HepG2 (cell line): ENCODE data around the gene RBCK1. TPM values are rescaled to one million over a fixed set of nuclear protein-coding genes. Genes with fewer than 3 reads are reported as not detected.

Source experiments
- ATRX ChIP-seq: sonication (generic); formaldehyde crosslinking; IDR thresholded peaks from 2 replicates; pipeline ENCODE4 v1.4.0; 2020; ENCODE audit warnings: missing genetic modification reagents, borderline replicate concordance
- CBX2 ChIP-seq, 2 experiments: fragments of 200-600 bp in 1 of 2; sonication (generic); formaldehyde crosslinking in 1 of 2; IDR thresholded peaks; 2 replicates each; pipeline versions ENCODE4 v1.7.0 to v1.8.1; 2018 to 2022; ENCODE audit warnings: low read depth in 2 of 2, low read length in 1 of 2, mild to moderate bottlenecking in 1 of 2, missing genetic modification reagents in 1 of 2
- KLF9 ChIP-seq: IDR thresholded peaks from 2 replicates; pipeline ENCODE4 v1.6.1; 2016; ENCODE audit warnings: low read depth
- MTA3 ChIP-seq: sonication (generic); formaldehyde crosslinking; IDR thresholded peaks from 2 replicates; pipeline ENCODE4 v1.4.0; 2020; ENCODE audit warnings: missing genetic modification reagents
- MTF1 ChIP-seq: sonication (generic); formaldehyde crosslinking; IDR thresholded peaks from 2 replicates; pipeline ENCODE4 v1.5.0; 2020; ENCODE audit warnings: missing genetic modification reagents
- NFKBIZ ChIP-seq: IDR thresholded peaks from 2 replicates; pipeline ENCODE4 v1.6.1; 2018; ENCODE audit warnings: missing genetic modification reagents, missing compliant biosample characterization
- PPARG ChIP-seq: conservative IDR thresholded peaks from 2 replicates; pipeline ENCODE4 v1.6.1; 2016; ENCODE audit warnings: missing biosample characterization, missing genetic modification reagents
- PTBP1 ChIP-seq: fragments of 200-400 bp; formaldehyde crosslinking; IDR thresholded peaks from 2 replicates; pipeline ENCODE4 v1.6.1; 2018; ENCODE audit warnings: low read length, low read depth; ENCODE audit not compliant: poor library complexity, severe bottlenecking
- SMAD1 ChIP-seq: sonication (generic); formaldehyde crosslinking; IDR thresholded peaks from 2 replicates; pipeline ENCODE4 v1.4.0; 2020; ENCODE audit warnings: missing genetic modification reagents, low read depth, mild to moderate bottlenecking, borderline replicate concordance
- SMARCE1 ChIP-seq: fragments of 450-650 bp; IDR thresholded peaks from 2 replicates; pipeline ENCODE4 v1.6.1; 2017; ENCODE audit warnings: borderline replicate concordance
- SP5 ChIP-seq: IDR thresholded peaks from 2 replicates; pipeline ENCODE4 v1.6.1; 2016; ENCODE audit warnings: low read depth, borderline replicate concordance
- STAT5B ChIP-seq: sonication (generic); formaldehyde crosslinking; IDR thresholded peaks from 2 replicates; pipeline ENCODE4 v1.4.0; 2020; ENCODE audit warnings: missing genetic modification reagents
- ZFP36 ChIP-seq: fragments of 150-350 bp; IDR thresholded peaks from 2 replicates; pipeline ENCODE4 v1.6.1; 2018; ENCODE audit warnings: borderline replicate concordance, low read length, low read depth; ENCODE audit not compliant: partially characterized antibody
- ZFP36L1 ChIP-seq: sonication (generic); formaldehyde crosslinking; IDR thresholded peaks from 2 replicates; pipeline ENCODE4 v1.8.0; 2022; ENCODE audit warnings: mild to moderate bottlenecking, missing genetic modification reagents, moderate library complexity
- ZFP62 ChIP-seq: sonication (generic); formaldehyde crosslinking; IDR thresholded peaks from 2 replicates; pipeline ENCODE4 v1.4.0; 2020; ENCODE audit warnings: missing genetic modification reagents
- ZNF207 ChIP-seq: fragments of 450-650 bp; IDR thresholded peaks from 2 replicates; pipeline ENCODE4 v1.6.1; 2016; ENCODE audit warnings: antibody characterized with exemption, borderline replicate concordance
- ZNF768 ChIP-seq: sonication (generic); formaldehyde crosslinking; IDR thresholded peaks from 2 replicates; pipeline ENCODE4 v1.4.0; 2020; ENCODE audit warnings: missing genetic modification reagents
- ZNF879 ChIP-seq: sonication (generic); formaldehyde crosslinking; IDR thresholded peaks from 2 replicates; pipeline ENCODE4 v1.8.1; 2023; ENCODE audit warnings: missing genetic modification reagents
- polyA plus RNA-seq, 8 experiments: library from polyadenylated mRNA; depleted of rRNA in 3 of 8; stranded (reverse) in 7 of 8; unstranded in 1 of 8; fragments of >200 nt; fragmentation: Illumina TruSeq in 4 of 8; extraction: Trizol in 4 of 8; gene quantifications; 2 replicates each; pipeline versions ENCODE4 v1.2.1 to v1.2.3, GENCODE V29; 2011 to 2016; ENCODE audit warnings: low read depth in 4 of 8, missing spikeins in 1 of 8, mixed read lengths in 1 of 8; ENCODE audit not compliant: insufficient read depth in 1 of 8
- total RNA-seq, 5 experiments: library from RNA; depleted of rRNA; stranded (reverse); fragments of >200 nt; fragmentation: Illumina TruSeq; extraction: Trizol; gene quantifications; 2 replicates each; pipeline ENCODE4 v1.2.3, GENCODE V29; 2016; ENCODE audit warnings: low read depth in 1 of 5
- TF ChIP-seq, protein P1 (sequence below): sonication (generic); formaldehyde crosslinking; IDR thresholded peaks from 2 replicates; pipeline ENCODE4 v1.8.1; 2023; ENCODE audit warnings: mild to moderate bottlenecking, inconsistent platforms, moderate library complexity, missing genetic modification reagents, borderline replicate concordance
- TF ChIP-seq, protein P2 (sequence below): sonication (generic); formaldehyde crosslinking; IDR thresholded peaks from 2 replicates; pipeline ENCODE4 v1.8.1; 2023; ENCODE audit warnings: mild to moderate bottlenecking, missing genetic modification reagents, borderline replicate concordance
- TF ChIP-seq, protein P3 (sequence below): sonication (generic); formaldehyde crosslinking; IDR thresholded peaks from 2 replicates; pipeline ENCODE4 v1.5.1; 2020; ENCODE audit warnings: missing genetic modification reagents, mild to moderate bottlenecking, borderline replicate concordance
- TF ChIP-seq, protein P4 (sequence below): sonication (generic); formaldehyde crosslinking; IDR thresholded peaks from 2 replicates; pipeline ENCODE4 v1.9.0; 2022; ENCODE audit warnings: low read depth, missing genetic modification reagents
- TF ChIP-seq, protein P5 (sequence below): sonication (generic); formaldehyde crosslinking; IDR thresholded peaks from 2 replicates; pipeline ENCODE4 v1.5.0; 2020; ENCODE audit warnings: mild to moderate bottlenecking, missing genetic modification reagents

RBCK1 gene
- total and polyA plus RNA-seq, 2 of the 13 experiments (the other 11 are each of a cell fraction or from before 2014, with no cell fraction given) = 149 to 215 TPM

DNA sequence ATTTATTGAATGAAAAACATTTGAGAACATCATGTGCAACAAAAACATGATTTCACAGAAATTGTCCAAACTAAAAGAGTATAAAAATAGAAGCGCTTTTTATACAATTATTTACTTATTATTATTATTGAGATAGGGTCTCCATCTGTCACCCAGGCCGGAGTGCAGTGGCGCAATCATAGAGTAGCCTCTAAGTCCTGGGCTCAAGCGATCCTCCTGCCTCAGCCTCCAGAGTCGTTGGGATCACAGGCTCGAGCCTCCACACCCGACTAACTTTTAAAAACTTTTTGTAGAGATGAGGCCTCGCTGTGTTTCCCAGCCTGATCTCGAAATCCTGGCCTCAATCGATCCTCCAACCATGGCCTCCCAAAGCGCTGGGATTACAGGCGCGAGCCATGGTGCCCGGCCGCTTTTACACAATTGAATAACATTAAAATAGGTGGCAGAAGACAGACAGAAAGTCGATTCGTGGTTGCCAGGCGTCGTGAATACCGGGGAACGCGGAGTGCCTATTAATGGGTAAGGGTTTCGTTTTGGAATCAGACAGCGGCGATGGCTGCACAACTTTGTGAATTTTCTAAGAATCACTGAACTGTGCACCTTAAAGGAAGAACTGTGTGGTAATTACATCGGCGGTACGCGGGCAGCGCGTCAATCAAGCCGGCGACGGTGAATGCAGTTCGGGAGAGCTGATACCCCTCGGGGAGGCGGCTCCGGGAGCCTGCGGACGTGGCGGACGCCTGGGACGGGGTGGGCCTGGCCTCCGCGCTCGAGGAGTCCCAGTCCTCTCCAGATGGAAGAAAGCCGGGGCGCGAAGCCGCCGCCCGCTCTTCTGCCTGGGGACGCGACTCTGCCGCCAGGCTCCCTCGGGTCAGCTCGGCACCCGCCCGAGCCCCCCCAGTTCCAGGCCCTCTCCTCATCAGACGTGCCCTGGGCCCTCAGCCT, 53.4 kb downstream of the RBCK1 start (continued):
- TF ChIP-seq PTBP1 (peak; percentile 24), PPARG (no peak), MTA3 (CRISPR knock-in tag) (no peak), ZNF768 (CRISPR knock-in tag) (no peak; the same call in 1 of the 2 replicates), ZFP62 (no peak), NFKBIZ (CRISPR knock-in tag) (no peak), ATRX (no peak), CBX2 (IDR thresholded peaks at IDR 0.05; ENCODE audit: low read depth, low read length) (no peak), CBX2 (CRISPR knock-in tag; IDR thresholded peaks at IDR 0.05; ENCODE audit: low read depth) (no peak), ZFP36L1 (CRISPR knock-in tag) (no peak), SMARCE1 (no peak), MTF1 (no peak), KLF9 (CRISPR knock-in tag) (no peak), SP5 (no peak), ZNF207 (no peak), STAT5B (CRISPR knock-in tag) (no peak), ZNF879 (CRISPR knock-in tag) (no peak; the same call in 1 of the 2 replicates), SMAD1 (CRISPR knock-in tag) (no peak), ZFP36 (no peak)
- TF ChIP-seq, protein P1, sequence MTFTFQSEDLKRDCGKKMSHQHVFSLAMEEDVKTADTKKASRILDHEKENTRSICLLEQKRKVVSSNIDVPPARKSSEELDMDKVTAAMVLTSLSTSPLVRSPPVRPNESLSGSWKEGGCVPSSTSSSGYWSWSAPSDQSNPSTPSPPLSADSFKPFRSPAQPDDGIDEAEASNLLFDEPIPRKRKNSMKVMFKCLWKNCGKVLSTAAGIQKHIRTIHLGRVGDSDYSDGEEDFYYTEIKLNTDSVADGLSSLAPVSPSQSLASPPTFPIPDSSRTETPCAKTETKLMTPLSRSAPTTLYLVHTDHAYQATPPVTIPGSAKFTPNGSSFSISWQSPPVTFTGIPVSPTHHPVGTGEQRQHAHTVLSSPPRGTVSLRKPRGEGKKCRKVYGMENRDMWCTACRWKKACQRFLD (CRISPR knock-in tag) = peak; percentile 52; the same call in 1 of the 2 replicates
- TF ChIP-seq, protein P2, sequence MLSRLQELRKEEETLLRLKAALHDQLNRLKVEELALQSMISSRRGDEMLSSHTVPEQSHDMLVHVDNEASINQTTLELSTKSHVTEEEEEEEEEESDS (CRISPR knock-in tag) = no peak
- TF ChIP-seq, protein P3, sequence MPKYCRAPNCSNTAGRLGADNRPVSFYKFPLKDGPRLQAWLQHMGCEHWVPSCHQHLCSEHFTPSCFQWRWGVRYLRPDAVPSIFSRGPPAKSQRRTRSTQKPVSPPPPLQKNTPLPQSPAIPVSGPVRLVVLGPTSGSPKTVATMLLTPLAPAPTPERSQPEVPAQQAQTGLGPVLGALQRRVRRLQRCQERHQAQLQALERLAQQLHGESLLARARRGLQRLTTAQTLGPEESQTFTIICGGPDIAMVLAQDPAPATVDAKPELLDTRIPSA (CRISPR knock-in tag) = 0 out of 2 replicates have a peak, but pooled peaks have one; percentile 30
- TF ChIP-seq, protein P4, sequence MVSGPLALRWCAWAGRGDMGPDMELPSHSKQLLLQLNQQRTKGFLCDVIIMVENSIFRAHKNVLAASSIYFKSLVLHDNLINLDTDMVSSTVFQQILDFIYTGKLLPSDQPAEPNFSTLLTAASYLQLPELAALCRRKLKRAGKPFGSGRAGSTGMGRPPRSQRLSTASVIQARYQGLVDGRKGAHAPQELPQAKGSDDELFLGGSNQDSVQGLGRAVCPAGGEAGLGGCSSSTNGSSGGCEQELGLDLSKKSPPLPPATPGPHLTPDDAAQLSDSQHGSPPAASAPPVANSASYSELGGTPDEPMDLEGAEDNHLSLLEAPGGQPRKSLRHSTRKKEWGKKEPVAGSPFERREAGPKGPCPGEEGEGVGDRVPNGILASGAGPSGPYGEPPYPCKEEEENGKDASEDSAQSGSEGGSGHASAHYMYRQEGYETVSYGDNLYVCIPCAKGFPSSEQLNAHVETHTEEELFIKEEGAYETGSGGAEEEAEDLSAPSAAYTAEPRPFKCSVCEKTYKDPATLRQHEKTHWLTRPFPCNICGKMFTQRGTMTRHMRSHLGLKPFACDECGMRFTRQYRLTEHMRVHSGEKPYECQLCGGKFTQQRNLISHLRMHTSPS (CRISPR knock-in tag) = no peak
- TF ChIP-seq, protein P5, sequence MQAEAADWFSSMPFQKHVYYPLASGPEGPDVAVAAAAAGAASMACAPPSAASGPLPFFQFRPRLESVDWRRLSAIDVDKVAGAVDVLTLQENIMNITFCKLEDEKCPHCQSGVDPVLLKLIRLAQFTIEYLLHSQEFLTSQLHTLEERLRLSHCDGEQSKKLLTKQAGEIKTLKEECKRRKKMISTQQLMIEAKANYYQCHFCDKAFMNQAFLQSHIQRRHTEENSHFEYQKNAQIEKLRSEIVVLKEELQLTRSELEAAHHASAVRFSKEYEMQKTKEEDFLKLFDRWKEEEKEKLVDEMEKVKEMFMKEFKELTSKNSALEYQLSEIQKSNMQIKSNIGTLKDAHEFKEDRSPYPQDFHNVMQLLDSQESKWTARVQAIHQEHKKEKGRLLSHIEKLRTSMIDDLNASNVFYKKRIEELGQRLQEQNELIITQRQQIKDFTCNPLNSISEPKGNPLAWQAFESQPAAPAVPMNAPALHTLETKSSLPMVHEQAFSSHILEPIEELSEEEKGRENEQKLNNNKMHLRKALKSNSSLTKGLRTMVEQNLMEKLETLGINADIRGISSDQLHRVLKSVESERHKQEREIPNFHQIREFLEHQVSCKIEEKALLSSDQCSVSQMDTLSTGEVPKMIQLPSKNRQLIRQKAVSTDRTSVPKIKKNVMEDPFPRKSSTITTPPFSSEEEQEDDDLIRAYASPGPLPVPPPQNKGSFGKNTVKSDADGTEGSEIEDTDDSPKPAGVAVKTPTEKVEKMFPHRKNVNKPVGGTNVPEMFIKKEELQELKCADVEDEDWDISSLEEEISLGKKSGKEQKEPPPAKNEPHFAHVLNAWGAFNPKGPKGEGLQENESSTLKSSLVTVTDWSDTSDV = peak; percentile 97; the same call in 1 of the 2 replicates
